HG03432 (cell line): ENCODE data around the gene TP53TG3E.
"Not testable (repeated sequence)": the region's sequence is repeated elsewhere in the genome, so short reads cannot be mapped to it uniquely, and the experiment has no call there.

Experiments
- ATAC-seq: cut with Tn5 transposase; IDR thresholded peaks from one replicate; pipeline ENCODE4 v1.9.1; 2021; ENCODE audit warnings: mild to moderate bottlenecking, moderate library complexity; ENCODE audit not compliant: unreplicated experiment

TP53TG3E gene, protein sequence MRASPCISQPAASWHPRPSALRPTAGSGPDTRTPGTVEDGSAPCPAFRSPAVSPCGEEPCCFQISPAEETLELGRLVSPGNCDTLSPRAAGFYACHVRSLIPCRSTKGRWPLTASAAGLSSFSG

DNA sequence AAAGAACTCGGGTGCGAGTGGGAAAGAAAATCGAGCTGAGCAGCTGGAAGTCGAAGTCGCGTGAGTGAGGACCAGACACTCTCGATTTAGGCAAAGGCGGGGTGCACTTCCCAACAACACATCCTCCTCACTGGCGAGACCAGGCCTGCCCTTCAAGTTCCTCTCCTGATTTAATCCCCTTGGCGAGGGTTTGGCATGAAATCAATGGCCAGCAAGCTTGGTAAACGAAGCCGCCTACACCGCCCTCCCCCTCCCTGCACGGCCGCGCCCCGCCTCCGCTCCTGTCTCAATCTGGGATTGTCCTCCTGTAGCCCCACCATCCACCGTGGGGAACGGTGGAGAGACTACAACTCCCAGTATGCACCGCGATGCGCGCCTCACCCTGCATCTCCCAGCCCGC is at the start of gene TP53TG3E:
Gene TP53TG3E (plus strand): TSS at position 301 of the 400 bp plus-strand sequence. CDS start 68 bp downstream, at position 369.
- ATAC-seq, result not testable (repeated sequence)

DNA sequence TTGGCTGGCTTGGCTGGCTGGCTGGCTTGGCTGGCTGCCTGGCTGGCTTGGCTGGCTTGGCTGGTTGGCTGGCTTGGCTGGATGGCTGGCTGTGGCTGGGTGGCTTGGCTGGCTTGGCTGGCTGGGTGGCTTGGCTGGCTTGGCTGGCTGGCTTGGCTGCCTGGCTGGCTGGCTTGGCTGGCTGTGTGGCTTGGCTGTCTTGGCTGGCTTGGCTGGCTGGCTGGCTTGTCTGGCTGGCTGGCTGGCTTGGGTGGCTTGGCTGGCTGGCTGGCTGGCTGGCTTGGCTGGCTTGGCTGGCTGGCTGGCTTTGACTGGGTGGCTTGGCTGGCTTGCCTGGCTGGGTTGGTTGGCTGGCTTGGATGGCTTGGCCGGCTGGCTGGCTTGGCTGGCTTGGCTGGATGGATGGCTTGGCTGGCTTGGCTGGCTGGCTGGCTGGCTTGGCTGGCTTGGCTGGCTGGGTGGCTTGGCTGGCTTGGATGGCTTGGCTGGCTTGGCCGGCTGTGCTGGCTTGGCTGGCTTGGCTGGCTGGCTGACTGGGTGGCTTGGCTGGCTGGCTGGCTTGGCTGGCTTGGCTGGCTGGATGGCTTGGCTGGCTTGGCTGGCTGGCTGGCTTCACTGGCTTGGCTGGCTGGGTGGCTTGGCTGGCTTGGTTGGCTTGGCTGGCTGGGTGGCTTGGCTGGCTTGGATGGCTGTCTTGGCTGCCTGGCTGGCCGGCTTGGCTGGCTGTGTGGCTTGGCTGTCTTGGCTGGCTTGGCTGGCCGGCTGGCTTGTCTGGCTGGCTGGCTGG is 32.3 kb downstream of the TP53TG3E start:
- not testable (repeated sequence) for ATAC-seq

DNA sequence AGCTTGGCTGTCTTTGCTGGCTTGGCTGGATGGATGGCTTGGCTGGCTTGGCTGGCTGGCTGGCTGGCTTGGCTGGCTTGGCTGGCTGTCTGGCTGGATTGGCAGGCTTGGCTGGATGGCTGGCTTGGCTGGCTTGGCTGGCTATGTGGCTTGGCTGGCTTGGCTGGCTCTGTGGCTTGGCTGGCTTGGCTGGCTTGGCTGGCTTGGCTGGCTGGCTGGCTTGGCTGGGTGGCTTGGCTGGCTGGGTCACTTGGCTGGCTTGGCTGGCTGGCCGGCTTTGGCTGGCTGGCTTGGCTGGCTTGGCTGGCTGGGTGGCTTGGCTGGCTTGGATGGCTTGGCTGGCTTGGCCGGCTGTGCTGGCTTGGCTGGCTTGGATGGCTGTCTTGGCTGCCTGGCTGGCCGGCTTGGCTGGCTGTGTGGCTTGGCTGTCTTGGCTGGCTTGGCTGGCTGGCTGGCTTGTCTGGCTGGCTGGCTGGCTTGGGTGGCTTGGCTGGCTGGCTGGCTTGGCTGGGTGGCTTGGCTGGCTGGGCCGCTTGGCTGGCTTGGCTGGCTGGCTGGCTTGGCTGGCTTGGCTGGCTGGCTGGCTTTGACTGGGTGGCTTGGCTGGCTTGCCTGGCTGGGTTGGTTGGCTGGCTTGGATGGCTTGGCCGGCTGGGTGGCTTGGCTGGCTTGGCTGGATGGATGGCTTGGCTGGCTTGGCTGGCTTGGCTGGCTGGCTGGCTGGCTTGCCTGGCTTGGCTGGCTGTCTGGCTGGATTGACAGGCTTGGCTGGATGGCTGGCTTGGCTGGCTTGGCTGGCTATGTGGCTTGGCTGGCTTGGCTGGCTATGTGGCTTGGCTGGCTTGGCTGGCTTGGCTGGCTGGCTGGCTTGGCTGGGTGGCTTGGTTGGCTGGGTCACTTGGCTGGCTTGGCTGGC is 33.8 kb downstream of the TP53TG3E start:
- ATAC-seq, result not testable (repeated sequence)

DNA sequence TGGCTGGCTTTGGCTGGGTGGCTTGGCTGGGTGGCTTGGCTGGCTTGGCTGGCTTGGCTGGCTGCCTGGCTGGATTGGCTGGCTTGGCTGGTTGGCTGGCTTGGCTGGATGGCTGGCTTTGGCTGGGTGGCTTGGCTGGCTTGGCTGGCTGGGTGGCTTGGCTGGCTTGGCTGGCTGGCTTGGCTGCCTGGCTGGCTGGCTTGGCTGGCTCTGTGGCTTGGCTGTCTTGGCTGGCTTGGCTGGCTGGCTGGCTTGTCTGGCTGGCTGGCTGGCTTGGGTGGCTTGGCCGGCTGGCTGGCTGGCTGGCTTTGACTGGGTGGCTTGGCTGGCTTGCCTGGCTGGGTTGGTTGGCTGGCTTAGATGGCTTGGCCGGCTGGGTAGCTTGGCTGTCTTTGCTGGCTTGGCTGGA is 34.4 kb downstream of the TP53TG3E start:
- ATAC-seq, result not testable (repeated sequence)

DNA sequence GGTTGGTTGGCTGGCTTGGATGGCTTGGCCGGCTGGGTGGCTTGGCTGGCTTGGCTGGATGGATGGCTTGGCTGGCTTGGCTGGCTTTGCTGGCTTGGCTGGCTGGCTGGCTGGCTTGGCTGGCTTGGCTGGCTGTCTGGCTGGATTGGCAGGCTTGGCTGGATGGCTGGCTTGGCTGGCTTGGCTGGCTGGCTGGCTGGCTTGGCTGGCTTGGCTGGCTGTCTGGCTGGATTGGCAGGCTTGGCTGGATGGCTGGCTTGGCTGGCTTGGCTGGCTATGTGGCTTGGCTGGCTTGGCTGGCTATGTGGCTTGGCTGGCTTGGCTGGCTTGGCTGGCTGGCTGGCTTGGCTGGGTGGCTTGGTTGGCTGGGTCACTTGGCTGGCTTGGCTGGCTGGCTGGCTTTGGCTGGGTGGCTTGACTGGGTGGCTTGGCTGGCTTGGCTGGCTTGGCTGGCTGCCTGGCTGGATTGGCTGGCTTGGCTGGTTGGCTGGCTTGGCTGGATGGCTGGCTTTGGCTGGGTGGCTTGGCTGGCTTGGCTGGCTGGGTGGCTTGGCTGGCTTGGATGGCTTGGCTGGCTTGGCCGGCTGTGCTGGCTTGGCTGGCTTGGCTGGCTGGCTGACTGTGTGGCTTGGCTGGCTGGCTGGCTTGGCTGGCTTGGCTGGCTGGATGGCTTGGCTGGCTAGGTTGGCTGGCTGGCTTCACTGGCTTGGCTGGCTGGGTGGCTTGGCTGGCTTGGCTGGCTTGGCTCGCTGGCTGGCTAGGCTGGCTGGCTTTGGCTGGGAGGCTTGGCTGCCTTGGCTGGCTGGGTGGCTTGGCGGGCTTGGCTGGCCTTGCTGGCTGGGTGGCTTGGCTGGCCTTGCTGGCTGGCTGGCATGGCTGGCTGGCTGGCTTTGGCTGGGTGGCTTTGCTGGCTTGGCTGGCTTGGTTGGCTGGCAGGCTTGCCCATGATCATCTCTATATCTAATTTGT is 35.3 kb downstream of the TP53TG3E start:
- not testable (repeated sequence) for ATAC-seq
